Activated T-cell treated with anti-CD3 and anti-CD28 coated beads for 48 hours (primary cell): ENCODE data around the gene FGF10.

Source experiments
- DNase-seq: peaks from one replicate; pipeline ENCODE4 v3.0.0-alpha.2; 2020; ENCODE audit warnings: low read depth

Gene FGF10

DNA sequence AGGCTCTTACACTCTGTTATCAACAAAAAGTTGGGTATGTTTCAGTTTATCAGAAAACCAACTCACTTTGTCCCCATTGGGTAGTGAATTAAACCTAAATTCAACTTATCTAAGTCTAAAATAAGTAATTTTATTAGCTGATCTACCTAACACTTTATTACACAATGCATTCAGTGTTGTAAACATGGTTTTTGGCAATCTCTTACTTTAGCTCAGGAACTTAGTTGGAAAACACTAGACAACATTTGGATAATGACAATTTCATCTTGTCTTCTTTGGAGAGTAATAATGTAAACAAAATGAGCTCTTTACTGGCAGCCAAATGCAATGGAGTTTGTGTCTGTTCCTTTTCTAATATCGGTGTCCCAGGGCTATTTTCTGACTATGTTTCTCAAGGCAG lies 33.0 kb downstream of the FGF10 start:
- DNase-seq: no peak

DNA sequence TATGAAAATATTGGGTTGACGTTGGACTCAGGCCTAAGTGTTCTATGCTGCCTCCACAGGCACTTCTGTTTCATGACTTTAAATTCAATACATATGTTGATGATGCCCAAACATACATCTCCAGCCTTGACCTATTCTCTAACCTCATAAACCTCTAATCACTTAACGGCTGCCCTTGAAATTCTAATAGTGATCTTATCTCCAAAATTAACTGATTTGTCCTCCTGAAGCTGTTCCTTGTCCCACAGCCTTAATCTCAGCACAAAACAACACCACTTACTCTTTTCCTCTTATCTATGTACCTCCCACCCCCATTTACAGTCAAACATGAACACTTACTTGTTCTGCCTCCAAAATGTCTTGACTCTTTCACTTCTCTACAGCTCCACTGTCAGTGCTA lies 43.3 kb downstream of the FGF10 start:
- no peak for DNase-seq

DNA sequence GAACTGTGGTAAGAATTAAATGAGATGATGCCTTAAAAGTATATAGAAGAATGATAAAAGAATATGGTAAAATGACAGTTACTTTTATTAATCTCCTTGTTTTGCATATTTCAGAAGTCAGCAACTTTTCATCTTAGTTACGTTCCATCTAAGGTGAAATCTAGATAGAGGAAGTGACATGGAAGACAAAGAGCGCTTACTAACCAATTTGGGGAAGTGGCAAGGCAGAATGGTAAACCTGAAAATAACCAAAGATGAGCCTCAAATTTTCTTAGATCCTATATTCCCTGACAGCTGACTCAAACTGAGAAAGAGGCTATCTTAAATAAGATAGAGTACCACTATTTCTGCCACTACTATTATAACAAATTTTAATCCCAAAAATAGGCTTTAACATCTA lies 52.5 kb downstream of the FGF10 start:
- DNase-seq: no peak

DNA sequence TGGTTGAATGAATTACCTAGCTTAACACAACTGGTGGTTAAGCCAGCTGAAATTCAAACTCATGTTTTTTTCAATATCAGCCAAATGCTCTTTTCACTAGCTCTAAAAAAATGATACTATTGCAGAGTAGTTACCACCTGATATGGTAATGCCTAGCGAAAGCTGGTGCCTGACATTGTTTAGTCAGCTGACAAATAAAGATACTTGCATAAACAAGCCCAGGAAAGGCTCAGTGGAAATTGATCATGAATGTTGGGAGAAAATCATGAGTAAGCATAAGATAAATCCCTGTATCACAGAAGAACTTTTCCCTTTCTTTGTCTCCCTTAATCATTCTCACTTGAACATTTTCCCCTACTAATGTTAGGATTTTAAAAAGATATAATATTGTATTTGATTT lies 54.6 kb downstream of the FGF10 start:
- DNase-seq: no peak

DNA sequence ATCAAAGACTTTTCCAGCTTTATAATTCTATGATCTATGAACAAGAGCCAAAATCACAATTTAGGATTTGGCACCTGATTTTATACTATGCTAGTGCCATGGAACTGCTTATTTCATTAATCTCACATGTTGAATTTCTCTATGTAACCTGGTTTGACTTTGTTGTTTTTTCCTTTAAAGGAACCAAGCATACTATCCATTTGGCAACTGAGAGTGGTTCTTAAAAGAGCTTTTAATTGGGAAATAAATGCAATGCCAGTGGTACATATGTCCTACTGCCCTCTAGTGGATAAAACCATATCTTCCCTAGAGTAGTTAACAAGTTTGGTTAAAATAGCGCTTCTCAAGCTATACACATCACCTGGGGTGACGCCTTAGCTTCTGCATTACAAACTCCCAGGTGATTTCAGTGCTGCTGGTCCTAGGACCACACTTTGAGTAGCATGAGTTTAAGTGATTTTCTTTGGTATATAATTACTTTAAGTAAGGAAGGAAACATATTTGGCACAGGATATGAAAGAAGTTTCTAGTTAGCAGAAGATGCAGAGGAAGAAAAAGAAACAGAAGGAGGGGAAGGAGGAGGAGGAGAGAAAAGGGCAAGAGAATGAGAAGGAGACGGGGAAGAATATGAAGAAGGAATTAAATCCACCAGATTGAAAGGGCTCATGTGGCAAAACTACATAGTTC lies 56.8 kb downstream of the FGF10 start:
- no peak for DNase-seq

DNA sequence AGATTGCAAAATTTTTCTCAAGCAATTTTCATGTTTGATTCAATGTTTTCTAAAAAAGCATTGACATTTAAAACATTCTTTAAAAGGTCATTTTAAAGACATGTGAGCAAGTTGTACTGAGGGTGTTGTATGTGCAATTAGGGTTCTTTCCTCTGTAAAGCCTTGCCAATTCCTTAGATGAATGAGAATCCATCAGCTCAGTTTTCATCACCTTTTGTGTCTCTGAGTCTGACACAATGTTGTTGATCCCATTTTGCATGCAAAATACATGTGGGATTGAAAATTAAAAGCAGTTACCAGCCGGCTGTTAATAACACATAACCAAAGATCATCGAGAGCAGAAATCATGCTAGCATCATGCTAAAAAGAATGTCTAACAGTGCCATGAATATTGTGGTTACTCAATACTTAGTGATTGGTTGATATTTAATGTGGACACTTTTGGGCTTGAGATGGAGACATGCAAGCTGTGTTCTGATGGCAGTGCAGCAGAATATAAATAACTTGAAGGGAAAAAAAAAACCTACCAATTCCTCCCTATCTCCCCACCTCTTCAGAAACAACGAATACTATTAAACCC lies 57.7 kb downstream of the FGF10 start:
- DNase-seq: no peak

DNA sequence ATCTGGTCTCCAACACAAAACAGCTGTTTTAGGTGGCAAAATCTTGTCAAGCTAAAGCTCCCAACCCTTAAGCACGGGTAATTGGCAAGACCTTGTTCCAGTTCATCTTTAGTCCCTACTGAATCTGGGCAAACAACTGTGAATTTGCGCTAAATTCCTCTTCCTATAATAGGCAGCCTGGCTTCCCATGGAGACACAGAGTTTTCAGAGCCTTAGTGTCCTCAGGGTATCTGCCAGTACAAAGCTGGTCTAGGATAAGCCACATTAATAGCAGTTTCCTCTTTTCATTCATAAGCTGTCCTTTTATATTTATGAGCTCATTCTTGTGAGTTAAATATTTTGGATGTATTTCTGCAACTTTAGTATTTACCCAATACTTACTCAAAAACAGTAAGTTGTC lies 59.5 kb downstream of the FGF10 start:
- no peak for DNase-seq

DNA sequence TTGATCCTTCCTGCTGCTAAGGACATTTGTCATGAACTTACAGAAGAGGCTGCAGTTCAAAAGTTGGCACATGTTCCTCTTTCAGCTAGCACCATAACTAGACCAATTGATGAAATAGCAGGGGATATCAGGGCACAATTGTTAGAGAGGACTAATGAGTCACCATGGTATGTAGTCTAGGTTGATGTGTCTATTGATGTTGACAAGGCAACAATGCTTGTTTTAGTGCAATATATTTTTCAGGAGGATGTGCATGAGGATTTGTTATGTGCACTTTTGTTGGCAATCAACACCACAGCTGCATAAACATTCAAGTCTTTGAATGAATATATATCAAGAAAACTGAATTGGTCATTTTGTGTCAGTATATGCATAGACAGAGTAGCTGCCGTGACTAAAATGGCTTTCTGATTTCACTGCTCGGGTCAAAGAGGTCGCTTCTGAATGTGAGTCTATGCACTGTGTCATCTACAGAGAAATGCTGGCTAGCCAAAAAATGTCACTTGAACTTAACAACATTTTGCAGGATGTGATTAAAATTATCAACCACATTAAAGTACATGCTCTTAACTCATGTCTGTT lies 68.0 kb downstream of the FGF10 start:
- DNase-seq: no peak

DNA sequence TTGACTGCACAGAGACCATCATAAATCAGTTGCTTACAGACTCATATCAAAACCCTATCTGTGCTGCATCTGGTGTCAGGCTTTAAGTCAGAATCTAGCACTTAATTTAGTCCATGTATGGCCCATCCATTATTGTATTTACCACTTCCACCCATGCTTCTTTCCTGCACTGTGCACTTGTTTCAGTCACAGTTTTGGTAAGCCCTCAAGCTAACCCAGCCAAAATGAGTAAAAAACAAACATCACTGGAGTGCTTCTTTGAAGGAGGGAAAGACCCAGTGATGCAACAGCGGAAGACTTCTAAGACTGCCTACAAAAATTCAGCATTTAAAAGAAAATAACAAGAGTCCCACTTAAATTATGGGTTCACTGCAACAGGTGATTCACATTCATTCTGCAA lies 69.0 kb downstream of the FGF10 start:
- DNase-seq: no peak

DNA sequence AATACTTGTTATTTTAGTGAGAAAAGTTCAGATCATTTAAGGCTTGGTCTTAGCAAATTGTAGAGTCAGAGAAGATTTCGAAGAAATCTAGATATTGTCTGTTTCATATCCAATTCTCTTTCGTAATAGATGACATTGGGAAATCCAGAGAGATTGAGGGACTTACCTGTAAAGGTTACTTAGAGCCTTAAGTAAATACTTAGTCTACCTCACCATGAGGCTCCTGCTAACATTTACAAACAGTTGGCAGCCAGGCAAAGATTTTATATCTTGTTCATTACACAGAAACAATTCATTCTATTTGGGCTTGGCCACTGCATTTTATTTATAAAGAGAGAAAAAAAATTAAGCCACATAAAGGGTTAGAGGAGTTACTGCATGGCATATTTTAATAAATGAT lies 70.3 kb downstream of the FGF10 start:
- DNase-seq: no peak

DNA sequence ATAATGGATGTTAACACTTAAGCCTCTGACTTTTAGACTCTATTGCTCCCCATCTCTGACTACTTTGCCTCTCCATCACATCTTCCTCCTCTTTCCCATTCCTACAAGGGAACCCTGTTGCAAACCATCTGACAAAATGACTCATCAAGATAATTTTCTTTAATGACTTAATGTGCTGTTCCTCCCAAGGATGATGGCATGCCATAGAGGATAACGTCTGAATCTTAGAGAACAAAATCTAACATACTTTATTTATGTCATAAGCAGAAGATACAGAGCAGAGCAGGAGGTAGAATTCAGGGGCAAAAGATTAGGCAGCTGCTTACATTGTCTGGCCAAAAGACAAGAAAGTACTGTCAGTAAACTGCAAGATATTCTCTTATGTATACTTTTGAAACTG lies 76.8 kb downstream of the FGF10 start:
- DNase-seq: no peak

DNA sequence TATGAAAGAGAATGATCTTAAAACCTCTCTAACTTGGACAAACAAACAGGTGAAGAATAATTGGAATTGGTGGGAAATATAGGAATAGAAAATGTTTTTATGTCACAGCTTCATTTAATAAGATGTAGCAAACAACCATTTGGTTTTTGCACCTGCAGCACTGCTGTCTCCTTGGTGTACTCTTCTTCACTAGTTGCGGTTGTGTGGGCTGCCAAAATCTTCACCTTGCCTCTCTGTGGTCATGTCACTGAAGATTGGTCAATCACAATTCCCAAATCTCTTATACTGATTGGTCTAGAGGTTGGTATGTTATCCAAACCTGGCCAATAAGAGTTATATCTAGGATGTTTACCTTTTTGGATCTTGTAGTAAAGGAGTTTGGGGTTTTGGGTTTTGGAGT lies 88.7 kb downstream of the FGF10 start:
- DNase-seq: no peak

DNA sequence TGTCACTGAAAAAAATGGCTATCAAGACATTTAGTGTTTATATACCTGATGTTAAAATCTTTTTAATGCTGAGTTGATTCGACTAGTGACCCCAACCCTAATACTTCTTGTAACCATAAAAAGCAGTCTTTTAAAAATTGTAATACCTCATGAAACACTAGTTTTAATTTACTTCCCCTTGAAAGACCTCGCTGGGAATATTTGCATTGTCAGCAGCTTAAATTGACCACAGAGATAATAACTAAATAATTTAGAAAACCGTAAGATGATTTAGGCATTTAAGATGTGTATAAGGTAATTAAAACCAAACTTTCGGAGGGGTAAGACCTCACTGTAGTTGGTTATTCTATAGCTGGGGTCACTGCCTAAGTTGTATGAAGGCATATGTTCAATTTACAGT lies 89.8 kb downstream of the FGF10 start:
- no peak for DNase-seq

DNA sequence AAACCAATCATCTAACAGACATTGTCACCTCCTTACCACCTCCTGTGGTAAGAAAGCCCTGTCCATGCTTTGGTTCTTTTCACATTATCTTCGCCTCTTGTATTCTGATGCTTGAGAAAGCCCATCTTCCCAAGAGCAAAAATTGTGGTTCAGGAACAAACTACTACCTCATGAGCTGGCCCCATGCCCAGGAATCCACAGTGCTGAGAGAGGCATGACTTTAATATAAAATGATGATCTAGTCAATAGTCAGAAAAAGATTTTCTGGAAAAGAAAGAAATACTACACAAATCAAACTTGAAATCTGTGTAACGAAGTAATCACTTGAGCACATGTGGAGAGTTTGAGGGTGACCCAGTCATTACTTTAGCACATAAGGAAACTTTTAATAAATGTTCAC lies 94.7 kb downstream of the FGF10 start:
- no peak for DNase-seq

DNA sequence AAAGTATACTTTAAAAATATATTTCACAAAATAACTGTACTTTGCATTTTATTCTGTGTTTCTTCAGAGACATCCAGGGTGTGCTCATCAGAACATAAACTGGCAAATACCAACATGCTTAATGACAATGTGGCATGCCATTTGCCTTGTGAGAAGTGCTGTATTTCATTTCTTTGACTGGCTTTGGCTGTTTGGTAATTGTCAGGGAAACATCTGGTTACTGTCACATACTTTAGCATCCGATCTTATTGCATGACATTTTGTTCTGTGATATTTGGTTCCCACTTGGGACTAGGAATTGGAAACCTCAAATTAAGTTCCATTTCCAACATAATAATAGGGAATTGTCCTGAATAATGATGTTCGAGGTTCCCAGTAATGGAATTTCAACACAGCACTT lies 96.5 kb downstream of the FGF10 start:
- DNase-seq: no peak

DNA sequence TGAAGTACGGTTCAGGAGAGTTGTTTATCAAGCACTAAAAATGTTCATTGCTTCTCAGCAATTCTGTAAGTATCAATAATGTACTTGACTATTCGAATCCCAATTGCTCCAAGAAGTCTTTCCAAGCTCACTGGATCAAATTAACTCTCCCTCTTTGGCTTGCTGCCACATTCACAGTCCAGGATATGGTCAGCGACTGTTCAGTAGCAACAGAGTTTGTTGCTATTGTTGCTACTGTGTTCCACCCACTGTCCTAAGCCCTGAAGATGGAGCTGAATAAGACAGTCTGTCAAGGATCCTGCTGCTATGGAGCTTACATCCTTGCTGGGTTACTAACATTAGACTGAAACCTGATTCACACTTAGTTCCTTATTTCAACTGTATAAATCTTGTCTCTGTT lies 110.8 kb downstream of the FGF10 start:
- no peak for DNase-seq

DNA sequence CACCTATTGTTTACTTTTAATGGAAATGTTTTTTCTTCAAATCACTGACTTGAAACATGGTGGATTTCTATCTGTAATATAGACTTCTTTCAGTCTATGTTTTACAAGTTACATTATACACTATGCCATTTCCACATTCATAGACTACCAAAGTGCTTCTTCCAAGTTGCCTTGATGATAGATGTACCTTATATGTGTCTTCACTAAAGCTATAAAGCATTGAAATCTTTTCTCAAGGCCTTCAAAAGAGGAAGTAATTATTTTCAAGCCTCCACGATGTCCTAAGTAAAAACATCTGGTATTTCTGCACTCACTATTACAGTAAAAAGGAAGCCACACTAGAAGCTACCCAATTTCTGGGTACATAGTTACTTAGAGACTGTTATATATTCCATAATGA lies 113.3 kb downstream of the FGF10 start:
- DNase-seq: no peak

DNA sequence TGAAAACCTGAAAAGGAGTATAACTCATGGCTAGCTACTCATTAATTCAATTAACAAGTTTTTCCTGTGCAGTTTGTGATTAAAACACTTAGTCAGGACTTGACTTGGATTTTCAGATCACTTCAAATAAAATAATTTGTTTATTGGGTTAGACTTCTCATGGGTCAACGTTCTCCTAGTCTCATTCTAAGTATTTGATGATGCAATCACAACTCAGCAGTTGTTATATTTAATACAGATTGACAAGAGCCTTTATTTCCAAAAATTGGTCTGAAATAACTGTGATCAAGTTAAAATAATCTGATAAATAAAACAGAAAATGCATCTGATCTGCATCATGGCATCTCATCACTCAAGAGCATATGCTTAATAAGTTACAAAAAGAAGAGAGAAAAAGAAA lies 113.9 kb downstream of the FGF10 start:
- no peak for DNase-seq

DNA sequence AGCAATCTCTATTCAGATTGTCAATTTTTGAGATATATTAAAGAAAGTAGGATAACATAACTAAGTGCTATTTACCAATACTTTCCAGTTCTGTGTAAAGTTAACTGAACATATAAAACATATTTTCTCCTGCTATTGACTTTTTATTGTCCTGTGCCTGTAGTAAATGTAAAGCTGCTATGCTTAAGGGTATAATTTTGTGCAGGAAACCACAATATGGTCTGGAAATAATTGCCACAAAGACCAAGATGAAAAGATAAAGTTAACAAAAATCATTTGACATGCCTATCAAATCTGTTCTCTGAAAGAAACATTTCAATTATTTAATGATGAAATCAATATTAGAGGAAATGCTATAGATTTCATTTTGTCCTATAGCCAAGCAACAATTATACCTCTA lies 121.3 kb downstream of the FGF10 start:
- DNase-seq: no peak

DNA sequence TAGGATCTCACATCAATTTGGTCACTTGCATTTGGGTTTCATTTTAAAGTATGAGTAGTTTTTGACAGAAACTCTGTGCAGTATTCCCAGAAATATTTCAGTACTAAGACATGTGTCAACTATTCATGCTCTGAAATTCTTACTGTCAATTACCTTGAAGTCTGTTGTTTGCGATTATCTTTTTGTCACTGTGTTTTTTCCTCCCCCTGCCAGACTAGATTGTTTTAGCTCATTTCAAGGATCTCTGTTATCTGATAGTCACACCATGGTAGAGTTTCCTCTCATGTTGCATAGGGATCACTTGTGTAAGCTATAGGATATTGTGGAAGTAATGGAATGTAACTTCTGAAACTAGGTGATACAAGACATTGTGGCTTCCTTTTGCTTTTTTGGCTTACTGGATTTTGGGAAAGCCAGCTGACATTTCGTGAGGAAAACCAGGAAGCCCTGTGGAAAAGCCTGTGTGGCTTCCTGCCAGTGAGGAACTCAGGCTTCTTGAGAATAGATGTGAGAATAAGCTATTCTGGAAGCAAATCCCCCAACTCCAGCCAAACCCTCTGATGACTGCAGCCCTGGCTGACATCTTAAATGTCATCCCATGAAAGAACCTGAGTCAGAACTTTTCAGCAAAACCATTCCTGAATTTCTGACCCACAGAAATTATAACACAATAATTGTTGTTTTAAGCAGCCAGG lies 122.2 kb downstream of the FGF10 start:
- no peak for DNase-seq

DNA sequence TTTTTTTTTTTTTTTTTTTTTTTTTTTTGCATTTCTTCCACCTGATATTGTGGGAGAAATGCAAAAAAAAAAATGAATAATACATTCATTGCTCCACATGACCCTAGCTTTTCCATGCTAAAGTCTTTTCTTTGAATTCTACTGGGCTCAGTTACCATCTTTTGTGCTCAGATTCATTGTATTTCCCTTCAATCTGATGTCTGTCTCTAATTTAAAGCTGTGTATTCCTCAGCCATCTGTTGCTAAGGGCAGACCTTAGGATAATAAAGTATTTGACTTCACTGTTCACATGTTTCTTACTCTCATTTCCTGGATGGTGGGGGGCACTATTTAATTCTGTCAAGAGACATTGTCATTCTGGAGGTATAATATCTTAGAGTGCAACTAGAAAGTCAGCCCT lies 123.5 kb downstream of the FGF10 start:
- DNase-seq: no peak

DNA sequence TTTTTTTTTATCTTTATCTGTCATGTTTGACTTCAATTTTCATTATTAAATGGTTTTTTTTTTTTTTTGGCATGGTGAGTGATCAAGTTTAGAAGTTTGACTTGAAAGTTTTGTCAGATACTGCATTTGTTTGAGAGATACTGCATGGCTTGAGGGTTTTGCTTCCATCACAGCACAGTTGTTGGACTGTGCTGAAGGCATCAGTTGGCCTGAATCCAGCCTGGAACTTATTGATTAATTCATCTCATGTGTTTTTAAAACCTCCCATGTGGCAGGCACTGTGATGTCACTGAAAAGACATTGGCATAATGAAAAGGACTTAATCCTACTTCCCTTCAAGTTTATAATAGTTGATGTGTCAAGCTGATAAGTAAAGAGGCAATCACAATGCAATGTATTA lies 128.4 kb downstream of the FGF10 start:
- DNase-seq: no peak

DNA sequence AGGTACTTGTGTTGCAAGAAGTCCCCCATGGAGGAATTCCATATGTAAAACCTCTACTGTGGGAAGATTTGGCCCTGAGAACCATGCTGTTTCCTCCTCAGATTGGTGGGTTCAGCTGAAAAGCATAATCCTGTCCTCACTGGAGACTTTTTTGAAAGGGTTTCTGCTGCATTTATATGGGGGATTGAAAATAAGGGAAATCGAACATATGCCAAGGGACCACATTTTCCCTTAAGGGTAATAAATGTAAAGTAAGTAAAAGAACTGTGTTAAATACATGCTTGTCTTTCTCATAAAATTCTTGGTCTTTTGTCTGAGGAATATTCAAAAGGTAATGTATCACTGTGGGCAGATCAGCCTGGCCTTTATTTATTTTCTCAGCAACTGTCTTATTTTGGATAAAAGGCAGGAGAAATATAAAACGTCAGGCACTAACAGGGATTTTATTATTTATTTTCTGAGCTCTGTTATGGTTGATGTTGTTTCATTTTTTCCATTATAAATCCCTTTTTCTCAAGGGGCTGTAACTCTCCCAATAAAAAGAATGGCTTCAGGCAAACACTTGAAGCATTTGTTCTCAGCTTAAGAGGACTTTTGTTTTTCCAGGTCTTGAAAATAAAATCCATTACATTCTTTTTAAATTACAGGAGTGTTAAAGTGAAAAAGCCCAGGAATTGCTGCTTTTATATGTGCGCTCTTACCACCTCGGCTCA lies 131.4 kb downstream of the FGF10 start:
- no peak for DNase-seq
